A673 (cell line): ENCODE results near the gene WDR59.

ENCODE experiments used
- EZH2 ChIP-seq: fragments of 200-600 bp; sonication (generic); IDR thresholded peaks from 2 replicates; pipeline ENCODE4 v1.6.1; 2017; ENCODE audit warnings: borderline replicate concordance, low read depth, mild to moderate bottlenecking, mixed read lengths, antibody characterized with exemption, low read length; ENCODE audit not compliant: poor library complexity, severe bottlenecking
- TF ChIP-seq, protein P1 (sequence below): fragments of 300-800, 200-600 bp; sonication (generic); conservative IDR thresholded peaks from 2 replicates; pipeline ENCODE4 v1.5.1; 2017; ENCODE audit warnings: low read depth, mild to moderate bottlenecking, antibody characterized with exemption, low read length, moderate library complexity, mixed read lengths

DNA sequence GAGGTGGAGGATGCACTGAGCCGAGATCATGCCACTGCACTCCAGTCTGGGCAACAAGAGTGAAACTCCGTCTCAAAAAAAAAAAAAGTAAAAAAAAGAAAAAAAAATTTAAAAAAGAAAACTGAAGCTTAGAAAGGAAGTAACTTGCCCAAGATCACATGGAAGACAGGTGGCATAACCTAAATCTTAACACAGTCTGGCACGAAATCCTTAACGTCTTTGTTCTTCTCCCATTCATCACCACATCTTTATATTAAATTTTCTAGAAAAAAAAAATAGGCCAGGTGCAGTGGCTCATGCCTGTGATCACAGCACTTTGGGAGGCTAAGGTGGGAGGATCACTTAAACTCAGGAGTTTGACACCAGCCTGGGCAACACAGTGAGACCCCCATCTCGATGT is 9.3 kb downstream of the WDR59 start:
- no peak for TF ChIP-seq EZH2
- TF ChIP-seq, protein P1, sequence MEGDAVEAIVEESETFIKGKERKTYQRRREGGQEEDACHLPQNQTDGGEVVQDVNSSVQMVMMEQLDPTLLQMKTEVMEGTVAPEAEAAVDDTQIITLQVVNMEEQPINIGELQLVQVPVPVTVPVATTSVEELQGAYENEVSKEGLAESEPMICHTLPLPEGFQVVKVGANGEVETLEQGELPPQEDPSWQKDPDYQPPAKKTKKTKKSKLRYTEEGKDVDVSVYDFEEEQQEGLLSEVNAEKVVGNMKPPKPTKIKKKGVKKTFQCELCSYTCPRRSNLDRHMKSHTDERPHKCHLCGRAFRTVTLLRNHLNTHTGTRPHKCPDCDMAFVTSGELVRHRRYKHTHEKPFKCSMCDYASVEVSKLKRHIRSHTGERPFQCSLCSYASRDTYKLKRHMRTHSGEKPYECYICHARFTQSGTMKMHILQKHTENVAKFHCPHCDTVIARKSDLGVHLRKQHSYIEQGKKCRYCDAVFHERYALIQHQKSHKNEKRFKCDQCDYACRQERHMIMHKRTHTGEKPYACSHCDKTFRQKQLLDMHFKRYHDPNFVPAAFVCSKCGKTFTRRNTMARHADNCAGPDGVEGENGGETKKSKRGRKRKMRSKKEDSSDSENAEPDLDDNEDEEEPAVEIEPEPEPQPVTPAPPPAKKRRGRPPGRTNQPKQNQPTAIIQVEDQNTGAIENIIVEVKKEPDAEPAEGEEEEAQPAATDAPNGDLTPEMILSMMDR, result no peak
